HG03520 (cell line): Measurements from ENCODE around the gene DAO.
"Not testable (repeated sequence)": the region's sequence is repeated elsewhere in the genome, so short reads cannot be mapped to it uniquely, and the experiment has no call there.

Experiments
- ATAC-seq: cut with Tn5 transposase; IDR thresholded peaks from one replicate; pipeline ENCODE4 v1.9.1; 2021; ENCODE audit warnings: mild to moderate bottlenecking, moderate library complexity; ENCODE audit not compliant: unreplicated experiment

Gene DAO

GRCh38 chr12:108849660-108850059, 30.2 kb upstream of the DAO start:
- no peak for ATAC-seq

DNA sequence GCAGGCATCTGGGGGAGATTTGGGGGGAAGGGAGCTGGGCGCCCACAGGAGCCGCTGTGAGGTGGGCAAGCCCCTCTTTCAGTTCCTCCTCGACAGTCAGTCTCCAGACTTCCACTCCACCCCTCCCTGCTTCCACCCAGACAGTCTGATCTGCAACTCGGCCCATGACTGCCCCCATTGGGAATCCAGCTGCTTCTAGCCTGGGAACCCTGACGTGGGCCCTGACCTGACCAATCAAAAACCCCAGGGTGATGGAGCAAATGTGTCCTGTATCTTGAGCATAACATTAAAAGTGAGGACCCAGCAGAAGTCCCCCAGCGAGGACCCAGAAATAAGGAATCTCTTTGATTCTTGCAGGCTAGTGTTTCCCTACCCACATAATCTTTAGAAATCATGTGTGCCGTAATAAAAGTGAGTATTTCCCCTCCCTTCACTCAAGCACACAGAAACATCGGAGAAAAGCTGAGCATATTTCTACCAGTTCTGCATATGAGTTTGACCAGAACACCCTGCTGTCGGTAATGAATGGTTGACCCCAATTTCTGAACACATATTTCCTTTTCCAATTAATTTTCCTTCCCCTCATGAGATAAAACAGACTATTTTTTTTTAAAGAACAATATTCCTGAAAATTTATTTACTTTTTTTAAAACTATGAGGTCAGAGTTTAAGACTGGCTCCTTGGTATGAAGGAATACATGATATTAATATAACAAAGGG, 28.9 kb upstream of the DAO start:
- ATAC-seq: peak; percentile 55

- no peak for ATAC-seq
These were observed 27.1 kb upstream of the DAO start for GRCh38 chr12:108852674-108853309.

- no peak for ATAC-seq
These were observed 26.5 kb upstream of the DAO start for GRCh38 chr12:108853426-108853825.

DNA sequence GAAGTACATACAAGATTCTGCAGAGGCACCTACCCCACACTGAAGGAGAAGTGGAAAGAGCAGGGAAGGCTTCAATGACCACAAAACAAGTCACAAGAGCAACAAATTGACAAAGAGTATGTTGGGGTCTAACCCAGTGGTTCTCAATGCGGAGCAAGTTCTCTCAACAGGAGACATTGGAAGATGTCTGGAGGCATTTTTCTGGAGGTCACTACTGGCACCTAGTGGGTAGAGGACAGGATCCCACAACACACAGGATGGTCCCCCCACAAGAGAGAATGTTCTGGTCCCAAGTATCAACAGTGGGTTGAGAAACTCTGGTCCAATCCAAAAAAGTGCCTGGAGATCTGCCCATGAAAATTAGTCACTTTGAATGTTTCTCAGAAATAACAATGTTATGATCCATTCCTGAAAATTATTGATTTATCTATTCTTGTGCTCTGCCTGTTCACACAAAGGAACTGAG, 25.9 kb upstream of the DAO start:
- ATAC-seq: no peak

- no peak for ATAC-seq
These were observed 25.2 kb upstream of the DAO start for GRCh38 chr12:108854451-108855283.

DNA sequence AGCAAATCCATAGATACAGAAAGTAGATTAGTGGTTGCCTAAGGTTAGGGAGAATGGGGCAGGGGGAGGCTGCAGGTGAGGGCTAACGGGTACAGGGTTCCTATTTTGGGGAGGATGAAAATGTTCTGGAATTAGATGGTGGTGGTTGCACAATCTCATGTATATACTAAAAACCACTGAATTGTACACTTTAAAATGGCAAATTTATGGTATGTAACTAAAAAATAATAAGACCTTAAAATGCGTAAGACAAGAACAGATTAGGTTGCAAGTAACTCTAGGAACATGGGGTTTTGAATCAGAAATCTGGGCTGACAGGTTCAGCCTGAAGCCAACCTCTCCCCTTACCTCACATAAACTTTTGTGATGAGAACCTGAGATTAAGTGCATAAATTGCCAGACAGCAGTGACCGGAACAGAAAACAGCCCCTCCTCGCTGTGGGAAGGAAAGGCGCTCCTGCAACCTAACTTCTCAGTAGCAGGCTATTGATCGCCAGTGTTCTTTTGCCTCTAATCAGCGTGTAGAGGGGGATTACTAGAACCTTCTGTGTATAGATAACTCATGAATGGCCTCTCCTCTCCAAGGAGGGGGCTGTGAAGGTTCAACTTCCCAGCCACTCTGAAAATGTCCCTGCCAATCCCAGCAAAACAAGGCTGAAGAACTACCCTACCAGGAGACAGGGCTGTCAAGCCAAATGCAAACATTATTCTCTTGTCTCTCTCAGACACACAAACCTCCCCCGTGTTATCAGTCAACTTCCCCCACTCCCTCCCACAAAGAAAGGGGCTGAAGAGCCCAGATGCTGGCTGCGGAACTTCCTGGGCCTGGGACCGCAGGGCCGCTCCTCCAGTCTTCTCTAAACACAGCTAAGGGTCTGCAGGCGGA, 24.4 kb upstream of the DAO start:
- ATAC-seq: no peak

DNA sequence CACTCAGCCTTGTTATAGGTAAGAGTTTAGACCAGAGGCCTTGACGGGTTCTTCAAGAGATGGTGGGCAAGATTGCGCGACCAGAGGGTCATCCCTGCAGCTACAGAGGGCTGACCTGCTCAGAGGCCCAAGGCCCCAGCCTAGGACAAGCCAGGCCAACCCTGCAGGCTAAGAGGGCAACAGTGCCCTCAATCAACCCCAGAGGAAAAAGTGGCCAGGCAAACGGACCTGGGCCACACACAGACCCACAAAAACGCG, 23.8 kb upstream of the DAO start:
- ATAC-seq: no peak

GRCh38 chr12:108856428-108857157, 23.3 kb upstream of the DAO start:
- ATAC-seq: peak; percentile 16

GRCh38 chr12:108857158-108857407, 22.8 kb upstream of the DAO start:
- no peak for ATAC-seq

DNA sequence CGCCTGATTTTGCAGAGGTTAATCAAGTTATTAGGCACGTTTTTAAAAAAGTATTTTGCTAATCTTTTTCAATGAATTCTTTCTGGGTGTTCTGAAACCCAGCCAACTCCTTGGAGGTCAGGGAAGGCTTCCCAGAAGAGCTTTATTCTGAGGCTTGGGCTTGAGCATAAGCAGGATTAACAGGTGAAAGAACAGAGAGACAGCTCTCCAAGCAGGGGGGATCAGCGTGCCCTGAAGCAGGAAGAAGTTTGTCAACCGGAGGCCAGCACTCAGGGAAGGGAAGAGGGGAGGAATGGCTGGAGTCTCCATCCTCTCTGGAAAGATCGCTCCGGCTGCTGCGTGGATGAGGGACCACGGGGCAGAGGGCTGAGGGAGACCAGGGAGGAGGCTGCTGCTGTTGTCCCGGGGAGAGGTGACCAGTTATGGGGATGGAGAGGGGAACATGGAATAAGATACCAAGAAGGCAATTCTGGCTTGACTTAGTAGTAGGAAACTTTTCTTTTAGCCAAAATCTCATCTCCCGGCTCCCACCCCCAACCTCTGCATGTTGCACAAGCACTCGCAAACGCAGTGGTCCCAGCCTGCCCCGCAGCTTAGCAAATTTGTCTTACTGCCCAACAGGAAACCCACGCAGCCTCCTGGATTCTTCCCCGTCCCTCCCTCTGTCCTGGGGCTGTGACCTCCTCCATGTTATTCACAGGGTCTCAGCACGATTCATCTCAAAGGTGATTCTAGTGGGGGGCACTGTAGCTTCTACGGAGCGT, 21.4 kb upstream of the DAO start:
- no peak for ATAC-seq

- ATAC-seq: not testable (repeated sequence)
These were observed 20.6 kb upstream of the DAO start for GRCh38 chr12:108859141-108859922.

DNA sequence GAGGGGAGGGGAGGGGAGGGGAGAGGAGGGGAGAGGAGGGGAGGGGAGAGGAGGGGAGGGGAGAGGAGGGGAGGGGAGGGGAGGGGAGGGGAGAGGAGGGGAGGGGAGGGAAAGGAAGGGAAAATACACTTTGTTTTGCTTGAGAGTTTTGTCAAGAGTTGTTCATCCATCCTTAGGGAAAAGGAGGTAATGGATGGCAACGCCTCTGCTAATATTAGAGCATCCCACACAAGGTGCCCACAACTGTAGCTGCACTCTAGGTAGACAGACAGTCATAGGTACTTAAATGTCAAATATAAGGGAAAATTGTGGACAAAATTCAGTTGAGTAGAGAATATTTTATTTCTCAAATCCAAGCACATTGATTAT, 20.0 kb upstream of the DAO start:
- no peak for ATAC-seq

- no peak for ATAC-seq
These were observed 19.4 kb upstream of the DAO start for GRCh38 chr12:108860443-108860842.

DNA sequence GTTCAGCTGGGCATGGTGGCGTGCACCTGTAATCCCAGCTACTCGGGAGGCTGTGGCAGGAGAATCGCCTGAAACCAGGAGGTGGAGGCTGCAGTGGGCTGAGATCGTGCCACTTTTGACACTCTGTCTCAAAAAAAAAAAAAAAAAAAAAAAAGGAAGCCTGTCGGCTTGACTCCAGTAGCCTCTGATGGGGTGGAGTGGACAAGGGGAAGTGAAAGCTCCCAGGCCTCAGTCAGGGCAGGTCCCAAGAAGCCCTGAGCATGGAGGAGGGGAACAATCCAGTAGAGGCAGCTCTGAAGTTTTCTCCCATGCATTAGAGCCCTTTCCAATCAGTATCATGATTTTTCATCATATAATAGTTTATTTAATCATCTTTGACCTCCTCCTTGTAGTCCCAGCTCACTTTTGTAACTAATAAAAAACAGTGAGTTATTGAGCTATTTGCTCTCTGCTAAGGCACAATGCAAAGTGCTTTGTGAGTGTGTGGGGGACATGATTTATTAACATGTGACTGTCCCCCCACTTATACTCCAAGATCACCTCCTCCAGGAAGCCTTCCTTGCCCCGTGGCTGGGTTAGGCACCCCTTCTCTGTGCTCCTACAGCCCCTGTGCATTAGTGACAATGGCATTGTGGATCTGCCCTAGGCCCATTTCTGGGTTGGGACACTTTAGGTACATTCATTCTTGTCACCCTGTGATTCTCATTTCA, 17.9 kb upstream of the DAO start:
- no peak for ATAC-seq

DNA sequence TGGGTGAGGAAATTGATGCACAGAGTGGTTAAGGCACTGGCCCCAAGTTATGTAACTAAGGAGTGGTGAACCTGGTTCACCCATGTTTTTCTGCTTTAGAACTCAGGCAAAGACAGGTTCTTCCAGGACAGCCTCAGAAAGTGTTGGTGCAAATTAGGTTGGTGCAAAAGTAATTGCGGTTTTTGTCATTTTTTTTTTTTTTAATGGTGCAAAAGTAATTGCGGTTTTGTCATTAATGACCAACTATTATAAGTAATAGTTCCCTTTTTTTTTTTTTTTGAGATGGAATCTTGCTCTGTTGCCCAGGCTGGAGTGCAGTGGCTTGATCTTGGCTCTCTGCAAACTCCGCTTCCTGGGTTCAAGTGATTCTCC, 17.3 kb upstream of the DAO start:
- ATAC-seq: no peak

GRCh38 chr12:108865169-108865568, 14.7 kb upstream of the DAO start:
- ATAC-seq: no peak

DNA sequence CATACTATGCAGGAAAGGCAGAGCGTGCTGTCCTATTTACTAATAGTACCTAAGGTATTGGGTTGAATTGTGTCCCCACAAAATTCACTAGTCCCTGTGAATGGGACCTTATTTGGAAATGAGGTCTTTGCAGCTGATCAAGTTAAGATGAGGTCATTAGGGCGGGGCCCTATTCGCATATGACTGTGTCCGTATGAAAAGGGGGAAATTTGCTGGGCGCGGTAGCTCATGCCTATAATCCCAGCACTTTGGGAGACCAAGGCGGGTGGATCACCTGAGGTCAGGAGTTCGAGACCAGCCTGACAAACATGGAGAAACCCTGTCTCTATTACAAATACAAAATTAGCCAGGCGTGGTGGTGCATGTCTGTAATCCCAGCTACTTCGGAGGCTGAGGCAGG, 13.8 kb upstream of the DAO start:
- not testable (repeated sequence) for ATAC-seq

- ATAC-seq: no peak
These were observed 11.1 kb upstream of the DAO start for GRCh38 chr12:108868781-108869180.
